Measurements from ENCODE around the gene GLCCI1.

Gene GLCCI1

GRCh38 chr7:8078418-8078817, 109.8 kb downstream of the GLCCI1 start:
- H3K4me1 ChIP-seq (ENCODE audit: control insufficient read depth in 1 of 2, insufficient read depth in 2 of 2, low read length in 2 of 2): no peaks in the 10 kb centered on the region
- no peaks in the 10 kb centered on the region for H3K27me3 ChIP-seq (ENCODE audit: insufficient read depth, low read length)
- no peak overlapping the region for H3K4ac ChIP-seq (ENCODE audit: low read depth, low read length)
- H2BK120ac ChIP-seq (ENCODE audit: insufficient read depth, low read length, poor library complexity): no peak overlapping the region
- DNase-seq: no peak
- H3K14ac ChIP-seq (ENCODE audit: low read length): no peak overlapping the region
- H2BK12ac ChIP-seq (ENCODE audit: low read length): no peak overlapping the region
- H2AK5ac ChIP-seq (ENCODE audit: low read length): no peak overlapping the region
- H3K36me3 ChIP-seq (ENCODE audit: control insufficient read depth in 1 of 2, insufficient read depth in 2 of 2, low read length in 2 of 2): no peaks in the 10 kb centered on the region
- no peak overlapping the region for H3K9ac ChIP-seq (ENCODE audit: low read length)
- H3K79me2 ChIP-seq (ENCODE audit: control insufficient read depth, insufficient read depth, low read length, poor library complexity): no peaks in the 10 kb centered on the region
- no peak overlapping the region for H3K27ac ChIP-seq (ENCODE audit: low read depth, low read length)
- H4K8ac ChIP-seq (ENCODE audit: low read depth, low read length): no peak overlapping the region
- no peak overlapping the region for H2AFZ ChIP-seq (ENCODE audit: insufficient read depth, low read length, poor library complexity)
- H4K91ac ChIP-seq (ENCODE audit: low read depth, low read length): no peak overlapping the region
- no peak overlapping the region for H3K23ac ChIP-seq (ENCODE audit: low read length)
- no peak overlapping the region for H3K18ac ChIP-seq (ENCODE audit: low read length)
- no peaks in the 10 kb centered on the region for H3K9me3 ChIP-seq (ENCODE audit: insufficient read depth, low read depth, low read length)
- H4K12ac ChIP-seq (ENCODE audit: low read depth, low read length): no peak overlapping the region
- H2BK5ac ChIP-seq (ENCODE audit: low read depth, low read length, poor library complexity): no peak overlapping the region
- no peak overlapping the region for H3K4me2 ChIP-seq (ENCODE audit: low read length)
- no peak overlapping the region for H3K4me3 ChIP-seq (ENCODE audit: low read depth, low read length)
- no peaks in the 10 kb centered on the region for H3K79me1 ChIP-seq (ENCODE audit: low read length)

GRCh38 chr7:8082762-8083161, 114.2 kb downstream of the GLCCI1 start:
- no peaks in the 10 kb centered on the region for H3K9me3 ChIP-seq (ENCODE audit: insufficient read depth, low read depth, low read length)
- H3K27me3 ChIP-seq (ENCODE audit: insufficient read depth, low read length): no peaks in the 10 kb centered on the region
- no peak overlapping the region for H2BK12ac ChIP-seq (ENCODE audit: low read length)
- no peak overlapping the region for H3K18ac ChIP-seq (ENCODE audit: low read length)
- H4K91ac ChIP-seq (ENCODE audit: low read depth, low read length): no peak overlapping the region
- H3K9ac ChIP-seq (ENCODE audit: low read length): no peak overlapping the region
- H3K79me2 ChIP-seq (ENCODE audit: control insufficient read depth, insufficient read depth, low read length, poor library complexity): no peaks in the 10 kb centered on the region
- H3K4ac ChIP-seq (ENCODE audit: low read depth, low read length): no peak overlapping the region
- no peak overlapping the region for H3K4me2 ChIP-seq (ENCODE audit: low read length)
- no CpG with 5 or more reads among the region's 2 CpGs for WGBS (ENCODE audit: extremely low coverage, insufficient coverage, insufficient read length)
- H2BK5ac ChIP-seq (ENCODE audit: low read depth, low read length, poor library complexity): no peak overlapping the region
- H3K14ac ChIP-seq (ENCODE audit: low read length): no peak overlapping the region
- H2AFZ ChIP-seq (ENCODE audit: insufficient read depth, low read length, poor library complexity): no peak overlapping the region
- H4K12ac ChIP-seq (ENCODE audit: low read depth, low read length): no peak overlapping the region
- no peak overlapping the region for H2AK5ac ChIP-seq (ENCODE audit: low read length)
- no peak overlapping the region for H3K27ac ChIP-seq (ENCODE audit: low read depth, low read length)
- no peak overlapping the region for H4K8ac ChIP-seq (ENCODE audit: low read depth, low read length)
- H3K79me1 ChIP-seq (ENCODE audit: low read length): no peaks in the 10 kb centered on the region
- H2BK120ac ChIP-seq (ENCODE audit: insufficient read depth, low read length, poor library complexity): no peak overlapping the region
- no peak overlapping the region for H3K23ac ChIP-seq (ENCODE audit: low read length)
- H3K4me1 ChIP-seq (ENCODE audit: control insufficient read depth in 1 of 2, insufficient read depth in 2 of 2, low read length in 2 of 2): no peaks in the 10 kb centered on the region
- no peak overlapping the region for H3K4me3 ChIP-seq (ENCODE audit: low read depth, low read length)
- H3K36me3 ChIP-seq (ENCODE audit: control insufficient read depth in 1 of 2, insufficient read depth in 2 of 2, low read length in 2 of 2): peaks cover 0 to 3% of the 10 kb centered on the region in 2 experiments
- DNase-seq: no peak

- H3K27ac ChIP-seq (ENCODE audit: low read depth, low read length): no peak overlapping the region
- no peak for DNase-seq
- peaks cover 0 to 3% of the 10 kb centered on the region in 2 experiments for H3K36me3 ChIP-seq (ENCODE audit: control insufficient read depth in 1 of 2, insufficient read depth in 2 of 2, low read length in 2 of 2)
- H3K9ac ChIP-seq (ENCODE audit: low read length): no peak overlapping the region
- H3K27me3 ChIP-seq (ENCODE audit: insufficient read depth, low read length): no peaks in the 10 kb centered on the region
- no peak overlapping the region for H2AK5ac ChIP-seq (ENCODE audit: low read length)
- H2BK120ac ChIP-seq (ENCODE audit: insufficient read depth, low read length, poor library complexity): no peak overlapping the region
- no peaks in the 10 kb centered on the region for H3K9me3 ChIP-seq (ENCODE audit: insufficient read depth, low read depth, low read length)
- no peak overlapping the region for H2BK5ac ChIP-seq (ENCODE audit: low read depth, low read length, poor library complexity)
- no peak overlapping the region for H2AFZ ChIP-seq (ENCODE audit: insufficient read depth, low read length, poor library complexity)
- no peak overlapping the region for H3K4me2 ChIP-seq (ENCODE audit: low read length)
- no peak overlapping the region for H2BK12ac ChIP-seq (ENCODE audit: low read length)
- H3K18ac ChIP-seq (ENCODE audit: low read length): no peak overlapping the region
- H3K79me2 ChIP-seq (ENCODE audit: control insufficient read depth, insufficient read depth, low read length, poor library complexity): no peaks in the 10 kb centered on the region
- H4K12ac ChIP-seq (ENCODE audit: low read depth, low read length): no peak overlapping the region
- H4K8ac ChIP-seq (ENCODE audit: low read depth, low read length): no peak overlapping the region
- no peak overlapping the region for H3K14ac ChIP-seq (ENCODE audit: low read length)
- no peak overlapping the region for H3K4me3 ChIP-seq (ENCODE audit: low read depth, low read length)
- H4K91ac ChIP-seq (ENCODE audit: low read depth, low read length): no peak overlapping the region
- no peak overlapping the region for H3K4ac ChIP-seq (ENCODE audit: low read depth, low read length)
- WGBS (ENCODE audit: extremely low coverage, insufficient coverage, insufficient read length): no CpG with 5 or more reads among the region's 5 CpGs
- no peaks in the 10 kb centered on the region for H3K79me1 ChIP-seq (ENCODE audit: low read length)
- no peaks in the 10 kb centered on the region for H3K4me1 ChIP-seq (ENCODE audit: control insufficient read depth in 1 of 2, insufficient read depth in 2 of 2, low read length in 2 of 2)
- no peak overlapping the region for H3K23ac ChIP-seq (ENCODE audit: low read length)
These were observed 116.2 kb downstream of the GLCCI1 start for GRCh38 chr7:8084836-8085235.

GRCh38 chr7:8085420-8085819, 116.8 kb downstream of the GLCCI1 start:
- H3K79me2 ChIP-seq (ENCODE audit: control insufficient read depth, insufficient read depth, low read length, poor library complexity): no peaks in the 10 kb centered on the region
- H3K9me3 ChIP-seq (ENCODE audit: insufficient read depth, low read depth, low read length): no peaks in the 10 kb centered on the region
- no peak overlapping the region for H3K14ac ChIP-seq (ENCODE audit: low read length)
- no peak for DNase-seq
- no peak overlapping the region for H3K9ac ChIP-seq (ENCODE audit: low read length)
- no peak overlapping the region for H2AK5ac ChIP-seq (ENCODE audit: low read length)
- no peak overlapping the region for H3K4me2 ChIP-seq (ENCODE audit: low read length)
- no peak overlapping the region for H3K18ac ChIP-seq (ENCODE audit: low read length)
- H3K27me3 ChIP-seq (ENCODE audit: insufficient read depth, low read length): no peaks in the 10 kb centered on the region
- H2BK120ac ChIP-seq (ENCODE audit: insufficient read depth, low read length, poor library complexity): no peak overlapping the region
- H3K23ac ChIP-seq (ENCODE audit: low read length): no peak overlapping the region
- no peak overlapping the region for H4K91ac ChIP-seq (ENCODE audit: low read depth, low read length)
- WGBS (ENCODE audit: extremely low coverage, insufficient coverage, insufficient read length): no CpG with 5 or more reads among the region's 3 CpGs
- no peak overlapping the region for H2BK5ac ChIP-seq (ENCODE audit: low read depth, low read length, poor library complexity)
- no peak overlapping the region for H2AFZ ChIP-seq (ENCODE audit: insufficient read depth, low read length, poor library complexity)
- no peak overlapping the region for H3K27ac ChIP-seq (ENCODE audit: low read depth, low read length)
- no peak overlapping the region for H4K12ac ChIP-seq (ENCODE audit: low read depth, low read length)
- H3K79me1 ChIP-seq (ENCODE audit: low read length): no peaks in the 10 kb centered on the region
- H3K4ac ChIP-seq (ENCODE audit: low read depth, low read length): no peak overlapping the region
- no peak overlapping the region for H3K4me3 ChIP-seq (ENCODE audit: low read depth, low read length)
- no peak overlapping the region for H2BK12ac ChIP-seq (ENCODE audit: low read length)
- peaks cover 0 to 3% of the 10 kb centered on the region in 2 experiments for H3K36me3 ChIP-seq (ENCODE audit: control insufficient read depth in 1 of 2, insufficient read depth in 2 of 2, low read length in 2 of 2)
- no peak overlapping the region for H4K8ac ChIP-seq (ENCODE audit: low read depth, low read length)
- H3K4me1 ChIP-seq (ENCODE audit: control insufficient read depth in 1 of 2, insufficient read depth in 2 of 2, low read length in 2 of 2): no peaks in the 10 kb centered on the region

Data from trophoblast cell (in vitro differentiated cells and primary cell).